ENCODE measurements around the gene SLC1A2.
"Not testable (repeated sequence)": the region's sequence is repeated elsewhere in the genome, so short reads cannot be mapped to it uniquely, and the experiment has no call there.

Gene SLC1A2

GRCh38 chr11:35238882-35239281 lies 180.5 kb downstream of the SLC1A2 start:
- no peak for DNase-seq

- no peak for DNase-seq
Observed at GRCh38 chr11:35237860-35238715, 181.3 kb downstream of the SLC1A2 start.

- no peak for DNase-seq
Observed at GRCh38 chr11:35237351-35237750, 182.0 kb downstream of the SLC1A2 start.

- DNase-seq: no peak
Observed at GRCh38 chr11:35236667-35237003, 182.7 kb downstream of the SLC1A2 start.

GRCh38 chr11:35235936-35236666 lies 183.3 kb downstream of the SLC1A2 start:
- no peak for DNase-seq

GRCh38 chr11:35235498-35235897 lies 183.9 kb downstream of the SLC1A2 start:
- no peak for DNase-seq

- DNase-seq: no peak
Observed at GRCh38 chr11:35235157-35235468, 184.2 kb downstream of the SLC1A2 start.

GRCh38 chr11:35234460-35235156 lies 184.8 kb downstream of the SLC1A2 start:
- DNase-seq: no peak

GRCh38 chr11:35233518-35233917 lies 185.8 kb downstream of the SLC1A2 start:
- no peak for DNase-seq

- DNase-seq: no peak
Observed at GRCh38 chr11:35232891-35233330, 186.4 kb downstream of the SLC1A2 start.

GRCh38 chr11:35231076-35231860 lies 188.1 kb downstream of the SLC1A2 start:
- no peak for DNase-seq

GRCh38 chr11:35230388-35230787 lies 189.0 kb downstream of the SLC1A2 start:
- DNase-seq: no peak

GRCh38 chr11:35228328-35228725 lies 191.0 kb downstream of the SLC1A2 start:
- DNase-seq: no peak

GRCh38 chr11:35227576-35228327 lies 191.6 kb downstream of the SLC1A2 start:
- no peak for DNase-seq

- DNase-seq: not testable (repeated sequence)
Observed at GRCh38 chr11:35226756-35227155, 192.6 kb downstream of the SLC1A2 start.

- DNase-seq: no peak
Observed at GRCh38 chr11:35225946-35226520, 193.3 kb downstream of the SLC1A2 start.

GRCh38 chr11:35223991-35224390 lies 195.4 kb downstream of the SLC1A2 start:
- DNase-seq: no peak

- DNase-seq: no peak
Observed at GRCh38 chr11:35223371-35223796, 196.0 kb downstream of the SLC1A2 start.

GRCh38 chr11:35218956-35219355 lies 200.4 kb downstream of the SLC1A2 start:
- no peak for DNase-seq

GRCh38 chr11:35216962-35217678 lies 202.2 kb downstream of the SLC1A2 start:
- DNase-seq: no peak

- DNase-seq: no peak
Observed at GRCh38 chr11:35215945-35216344, 203.4 kb downstream of the SLC1A2 start.
